HEK293T (cell line): ENCODE measurements around the gene RCOR3.

Experiments
- ARNT ChIP-seq: fragments of 450-650 bp; IDR thresholded peaks from 2 replicates; pipeline ENCODE4 v1.6.1; 2017; ENCODE audit warnings: mild to moderate bottlenecking
- BHLHE40 ChIP-seq: fragments of 450-650 bp; IDR thresholded peaks from 2 replicates; pipeline ENCODE4 v1.6.1; 2016; ENCODE audit warnings: mild to moderate bottlenecking, moderate library complexity, borderline replicate concordance
- CTBP1 ChIP-seq: fragments of 450-650 bp; IDR thresholded peaks from 2 replicates; pipeline ENCODE4 v1.6.1; 2016; ENCODE audit warnings: borderline replicate concordance
- ELF4 ChIP-seq: fragments of 450-650 bp; IDR thresholded peaks from 2 replicates; pipeline ENCODE4 v1.6.1; 2017; ENCODE audit warnings: antibody characterized with exemption
- FOXK2 ChIP-seq: fragments of 450-650 bp; IDR thresholded peaks from 2 replicates; pipeline ENCODE4 v1.6.1; 2016; ENCODE audit warnings: mild to moderate bottlenecking
- FOXM1 ChIP-seq: fragments of 450-650 bp; IDR thresholded peaks from 2 replicates; pipeline ENCODE4 v1.6.1; 2017; ENCODE audit warnings: mild to moderate bottlenecking, borderline replicate concordance
- LEF1 ChIP-seq: fragments of 450-650 bp; IDR thresholded peaks from 2 replicates; pipeline ENCODE4 v1.6.1; 2017; ENCODE audit warnings: mild to moderate bottlenecking, borderline replicate concordance
- TARDBP ChIP-seq: fragments of 450-650 bp; IDR thresholded peaks from 2 replicates; pipeline ENCODE4 v1.6.1; 2016
- ZNF384 ChIP-seq: fragments of 450-650 bp; IDR thresholded peaks from 2 replicates; pipeline ENCODE4 v1.6.1; 2016

- TF ChIP-seq LEF1 (no peak), ELF4 (no peak), FOXM1 (no peak), ARNT (no peak), TARDBP (no peak), FOXK2 (no peak), BHLHE40 (no peak), ZNF384 (no peak), CTBP1 (no peak)
Observed at GRCh38 chr1:211330282-211330936, 71.2 kb downstream of the RCOR3 start.
